WTC11 (cell line): Measurements from ENCODE around the gene TEDC2. TPM values are rescaled to one million over a fixed set of nuclear protein-coding genes. Genes with fewer than 3 reads are reported as not detected.

ENCODE experiments used
- ATAC-seq: fragments of 200-7000 bp; cut with Tn5 transposase; 2 replicates; pipeline ENCODE4 v1.10.0; 2021; ENCODE audit warnings: mild to moderate bottlenecking, moderate library complexity
- CTCF ChIA-PET: fragments of 300-600 bp; sonication (Branson Sonifier 250); formaldehyde crosslinking; loops from one replicate; lab custom pipeline; 2021; ENCODE audit warnings: antibody characterized with exemption; lab: Charles Lee
- POLR2A ChIA-PET: fragments of 350-600 bp; sonication (Branson Sonifier 250); formaldehyde crosslinking; loops from one replicate; lab custom pipeline; 2021; ENCODE audit warnings: antibody characterized with exemption; lab: Charles Lee
- DNase-seq: peaks from one replicate; pipeline ENCODE4 v3.0.0; 2021; ENCODE audit warnings: low spot score
- H3K27ac Mint-ChIP-seq: 2 replicates; pipeline ENCODE4 v1.8.0; 2021; ENCODE audit warnings: mixed read lengths
- H3K27me3 Mint-ChIP-seq: 2 replicates; pipeline ENCODE4 v1.8.0; 2021; ENCODE audit warnings: low read depth, mild to moderate bottlenecking, moderate library complexity, mixed read lengths
- H3K36me3 Mint-ChIP-seq: 2 replicates; pipeline ENCODE4 v1.8.0; 2021; ENCODE audit warnings: mixed read lengths
- H3K4me1 Mint-ChIP-seq: 2 replicates; pipeline ENCODE4 v1.8.0; 2022; ENCODE audit warnings: mixed read lengths
- H3K4me3 Mint-ChIP-seq: 2 replicates; pipeline ENCODE4 v1.8.0; 2021; ENCODE audit warnings: mild to moderate bottlenecking, moderate library complexity, mixed read lengths
- H3K9me3 Mint-ChIP-seq: 2 replicates; pipeline ENCODE4 v1.8.0; 2021; ENCODE audit warnings: mixed read lengths
- CREB1 ChIP-seq: sonication (generic); formaldehyde crosslinking; IDR thresholded peaks from 2 replicates; pipeline ENCODE4 v1.8.0; 2023; ENCODE audit warnings: mild to moderate bottlenecking, missing genetic modification reagents
- ZBTB21 ChIP-seq: sonication (generic); formaldehyde crosslinking; IDR thresholded peaks from 2 replicates; pipeline ENCODE4 v1.8.1; 2023; ENCODE audit warnings: mild to moderate bottlenecking, missing genetic modification reagents, borderline replicate concordance
- ZNF121 ChIP-seq: sonication (generic); formaldehyde crosslinking; IDR thresholded peaks from 2 replicates; pipeline ENCODE4 v1.8.0; 2023; ENCODE audit warnings: missing genetic modification reagents
- ZNF416 ChIP-seq: fragments of 250-450 bp; sonication (Bioruptor Pico); IDR thresholded peaks from 2 replicates; pipeline ENCODE4 v1.9.0; 2021; ENCODE audit warnings: mild to moderate bottlenecking, inconsistent platforms
- total RNA-seq: library from RNA; stranded (reverse); gene quantifications from 3 replicates; pipeline ENCODE4 v1.2.3, GENCODE V29; 2021
- TF ChIP-seq, protein P1 (sequence below): fragments of 250-450 bp; sonication (Bioruptor Pico); IDR thresholded peaks from 2 replicates; pipeline ENCODE4 v1.9.0; 2021; ENCODE audit warnings: mild to moderate bottlenecking
- TF ChIP-seq, protein P2 (sequence below): sonication (generic); formaldehyde crosslinking; IDR thresholded peaks from 2 replicates; pipeline ENCODE4 v1.8.0; 2022; ENCODE audit warnings: mild to moderate bottlenecking, missing genetic modification reagents
- TF ChIP-seq, protein P3 (sequence below): sonication (generic); formaldehyde crosslinking; IDR thresholded peaks from 2 replicates; pipeline ENCODE4 v1.8.1; 2023; ENCODE audit warnings: mild to moderate bottlenecking, missing genetic modification reagents, moderate library complexity
- TF ChIP-seq, protein P4 (sequence below): sonication (generic); formaldehyde crosslinking; IDR thresholded peaks from 2 replicates; pipeline ENCODE4 v1.8.0; 2022; ENCODE audit warnings: missing genetic modification reagents
- TF ChIP-seq, protein P5 (sequence below): fragments of 250-450 bp; sonication (Bioruptor Pico); IDR thresholded peaks from 2 replicates; pipeline ENCODE4 v2.1.2; 2022; ENCODE audit warnings: mild to moderate bottlenecking, moderate library complexity
- TF ChIP-seq, protein P6 (sequence below): sonication (generic); formaldehyde crosslinking; IDR thresholded peaks from 2 replicates; pipeline ENCODE4 v1.8.1; 2023; ENCODE audit warnings: mild to moderate bottlenecking, missing genetic modification reagents

TEDC2 gene
- total RNA-seq, 1 experiment from 2014 or later = 61.6 TPM

DNA sequence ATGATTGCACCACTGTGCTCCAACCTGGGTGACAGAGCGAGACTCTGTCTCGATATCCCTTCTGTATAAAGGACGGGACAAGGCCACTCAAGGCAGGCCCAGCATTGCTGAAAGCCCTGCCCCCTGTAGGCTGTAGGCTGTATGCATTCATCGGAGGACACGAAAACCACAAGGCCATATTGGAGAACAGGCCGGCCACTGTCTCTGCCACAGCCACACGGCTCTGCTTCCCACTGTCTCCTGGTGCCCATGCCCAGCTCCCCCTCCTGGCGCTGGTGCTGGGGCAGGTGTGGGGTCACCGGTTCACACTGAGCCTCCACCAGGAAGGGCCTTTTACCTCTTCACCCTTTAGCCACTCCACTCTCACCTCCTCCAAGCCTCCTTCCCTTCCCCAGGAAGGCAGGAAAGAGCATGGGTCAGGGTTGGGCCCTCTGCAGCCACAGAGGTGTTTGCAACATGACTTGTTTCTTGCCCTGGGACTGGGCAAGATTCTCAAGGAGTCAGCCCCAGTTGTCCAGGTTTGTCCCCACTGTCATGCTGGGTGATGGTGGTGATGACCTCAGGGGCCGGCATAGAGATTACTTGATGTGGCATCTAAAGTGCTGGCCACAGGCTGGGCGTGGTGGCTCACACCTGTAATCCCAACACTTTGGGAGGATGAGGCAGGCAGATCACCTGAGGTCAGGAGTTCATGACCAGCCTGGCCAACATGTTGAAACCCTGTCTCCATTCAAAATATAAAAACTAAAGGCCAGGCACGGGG, 5.9 kb downstream of the TEDC2 start:
- peak; percentile 27 for ATAC-seq
- peaks cover 20% of the 10 kb centered on the region for H3K27me3 Mint-ChIP-seq
- no peak overlapping the region for H3K4me3 Mint-ChIP-seq
- H3K36me3 Mint-ChIP-seq = peaks cover 6% of the 10 kb centered on the region; the same call in 1 of the 2 replicates
- CTCF ChIA-PET = no interaction called here
- peak; percentile 50 for DNase-seq
- TF ChIP-seq, protein P1, sequence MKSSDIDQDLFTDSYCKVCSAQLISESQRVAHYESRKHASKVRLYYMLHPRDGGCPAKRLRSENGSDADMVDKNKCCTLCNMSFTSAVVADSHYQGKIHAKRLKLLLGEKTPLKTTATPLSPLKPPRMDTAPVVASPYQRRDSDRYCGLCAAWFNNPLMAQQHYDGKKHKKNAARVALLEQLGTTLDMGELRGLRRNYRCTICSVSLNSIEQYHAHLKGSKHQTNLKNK (CRISPR knock-in tag) = no peak
- TF ChIP-seq, protein P2, sequence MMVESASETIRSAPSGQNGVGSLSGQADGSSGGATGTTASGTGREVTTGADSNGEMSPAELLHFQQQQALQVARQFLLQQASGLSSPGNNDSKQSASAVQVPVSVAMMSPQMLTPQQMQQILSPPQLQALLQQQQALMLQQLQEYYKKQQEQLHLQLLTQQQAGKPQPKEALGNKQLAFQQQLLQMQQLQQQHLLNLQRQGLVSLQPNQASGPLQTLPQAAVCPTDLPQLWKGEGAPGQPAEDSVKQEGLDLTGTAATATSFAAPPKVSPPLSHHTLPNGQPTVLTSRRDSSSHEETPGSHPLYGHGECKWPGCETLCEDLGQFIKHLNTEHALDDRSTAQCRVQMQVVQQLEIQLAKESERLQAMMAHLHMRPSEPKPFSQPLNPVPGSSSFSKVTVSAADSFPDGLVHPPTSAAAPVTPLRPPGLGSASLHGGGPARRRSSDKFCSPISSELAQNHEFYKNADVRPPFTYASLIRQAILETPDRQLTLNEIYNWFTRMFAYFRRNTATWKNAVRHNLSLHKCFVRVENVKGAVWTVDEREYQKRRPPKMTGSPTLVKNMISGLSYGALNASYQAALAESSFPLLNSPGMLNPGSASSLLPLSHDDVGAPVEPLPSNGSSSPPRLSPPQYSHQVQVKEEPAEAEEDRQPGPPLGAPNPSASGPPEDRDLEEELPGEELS (CRISPR knock-in tag) = 0 out of 2 replicates have a peak, but pooled peaks have one; percentile 25
- TF ChIP-seq, protein P3, sequence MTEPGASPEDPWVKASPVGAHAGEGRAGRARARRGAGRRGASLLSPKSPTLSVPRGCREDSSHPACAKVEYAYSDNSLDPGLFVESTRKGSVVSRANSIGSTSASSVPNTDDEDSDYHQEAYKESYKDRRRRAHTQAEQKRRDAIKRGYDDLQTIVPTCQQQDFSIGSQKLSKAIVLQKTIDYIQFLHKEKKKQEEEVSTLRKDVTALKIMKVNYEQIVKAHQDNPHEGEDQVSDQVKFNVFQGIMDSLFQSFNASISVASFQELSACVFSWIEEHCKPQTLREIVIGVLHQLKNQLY (CRISPR knock-in tag) = no peak
- TF ChIP-seq ZNF121 (CRISPR knock-in tag) = peak; percentile 56; the same call in 1 of the 2 replicates
- peak overlapping the region; percentile 57 for H3K27ac Mint-ChIP-seq
- peaks cover 14% of the 10 kb centered on the region for H3K4me1 Mint-ChIP-seq
- H3K9me3 Mint-ChIP-seq = no peaks in the 10 kb centered on the region
- POLR2A ChIA-PET = interaction anchor here (0.9 kb wide), 1 partner anchor 11 kb away, joined by 3 read pairs; no protein-coding TSS in a partner anchor

DNA sequence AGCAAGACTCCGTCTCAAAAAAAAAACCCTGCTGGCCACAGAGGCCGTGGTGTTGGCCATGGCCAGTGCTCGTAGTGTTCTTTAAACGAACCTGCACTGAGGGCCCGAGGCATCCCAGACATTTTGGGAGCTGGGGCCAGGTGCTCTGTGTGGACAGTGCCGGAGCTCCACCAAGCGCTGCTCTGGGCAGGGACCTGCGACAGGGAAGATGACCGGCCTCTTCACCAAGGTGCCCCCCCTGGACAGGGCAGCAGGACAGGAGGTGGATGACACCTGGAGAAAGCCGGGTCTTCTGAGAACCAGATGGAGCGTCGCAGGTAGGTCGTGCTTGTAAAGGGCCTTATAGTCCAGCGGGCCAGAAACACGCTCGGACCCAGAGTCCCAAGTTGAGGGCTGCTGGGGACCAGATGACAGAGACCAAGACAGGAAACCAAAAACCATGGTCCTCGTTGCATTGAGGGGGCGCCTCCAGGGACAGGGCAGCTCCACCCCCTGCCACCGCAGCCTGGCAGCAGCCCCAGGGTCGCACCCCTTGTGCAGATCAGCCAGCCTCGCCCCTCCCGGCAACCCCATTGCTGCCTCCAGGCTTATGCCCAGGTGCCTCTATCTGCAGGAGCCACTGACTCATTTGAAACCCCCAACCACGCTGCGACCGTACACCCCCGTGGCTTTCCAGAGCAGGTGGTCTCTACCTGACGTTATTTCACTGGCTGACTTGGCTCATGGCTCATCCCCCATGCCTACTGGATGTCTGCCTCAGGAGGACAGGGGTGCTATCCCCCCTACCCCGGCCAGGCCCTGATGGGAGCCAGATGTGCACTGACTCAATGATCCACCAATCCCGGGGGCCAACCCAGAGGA, 7.0 kb downstream of the TEDC2 start:
- ATAC-seq (no peak), DNase-seq (no peak)
- CTCF ChIA-PET = interaction anchor here (1.0 to 5.9 kb wide), 5 partner anchors 26 to 215 kb away, joined by 3 to 53 read pairs (median 6); partner anchors contain the start of genes ATP6V0C, CCNF and ECI1
- TF ChIP-seq, protein P4, sequence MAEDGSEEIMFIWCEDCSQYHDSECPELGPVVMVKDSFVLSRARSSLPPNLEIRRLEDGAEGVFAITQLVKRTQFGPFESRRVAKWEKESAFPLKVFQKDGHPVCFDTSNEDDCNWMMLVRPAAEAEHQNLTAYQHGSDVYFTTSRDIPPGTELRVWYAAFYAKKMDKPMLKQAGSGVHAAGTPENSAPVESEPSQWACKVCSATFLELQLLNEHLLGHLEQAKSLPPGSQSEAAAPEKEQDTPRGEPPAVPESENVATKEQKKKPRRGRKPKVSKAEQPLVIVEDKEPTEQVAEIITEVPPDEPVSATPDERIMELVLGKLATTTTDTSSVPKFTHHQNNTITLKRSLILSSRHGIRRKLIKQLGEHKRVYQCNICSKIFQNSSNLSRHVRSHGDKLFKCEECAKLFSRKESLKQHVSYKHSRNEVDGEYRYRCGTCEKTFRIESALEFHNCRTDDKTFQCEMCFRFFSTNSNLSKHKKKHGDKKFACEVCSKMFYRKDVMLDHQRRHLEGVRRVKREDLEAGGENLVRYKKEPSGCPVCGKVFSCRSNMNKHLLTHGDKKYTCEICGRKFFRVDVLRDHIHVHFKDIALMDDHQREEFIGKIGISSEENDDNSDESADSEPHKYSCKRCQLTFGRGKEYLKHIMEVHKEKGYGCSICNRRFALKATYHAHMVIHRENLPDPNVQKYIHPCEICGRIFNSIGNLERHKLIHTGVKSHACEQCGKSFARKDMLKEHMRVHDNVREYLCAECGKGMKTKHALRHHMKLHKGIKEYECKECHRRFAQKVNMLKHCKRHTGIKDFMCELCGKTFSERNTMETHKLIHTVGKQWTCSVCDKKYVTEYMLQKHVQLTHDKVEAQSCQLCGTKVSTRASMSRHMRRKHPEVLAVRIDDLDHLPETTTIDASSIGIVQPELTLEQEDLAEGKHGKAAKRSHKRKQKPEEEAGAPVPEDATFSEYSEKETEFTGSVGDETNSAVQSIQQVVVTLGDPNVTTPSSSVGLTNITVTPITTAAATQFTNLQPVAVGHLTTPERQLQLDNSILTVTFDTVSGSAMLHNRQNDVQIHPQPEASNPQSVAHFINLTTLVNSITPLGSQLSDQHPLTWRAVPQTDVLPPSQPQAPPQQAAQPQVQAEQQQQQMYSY (CRISPR knock-in tag) = no peak
- no peak for TF ChIP-seq CREB1
- TF ChIP-seq, protein P5, sequence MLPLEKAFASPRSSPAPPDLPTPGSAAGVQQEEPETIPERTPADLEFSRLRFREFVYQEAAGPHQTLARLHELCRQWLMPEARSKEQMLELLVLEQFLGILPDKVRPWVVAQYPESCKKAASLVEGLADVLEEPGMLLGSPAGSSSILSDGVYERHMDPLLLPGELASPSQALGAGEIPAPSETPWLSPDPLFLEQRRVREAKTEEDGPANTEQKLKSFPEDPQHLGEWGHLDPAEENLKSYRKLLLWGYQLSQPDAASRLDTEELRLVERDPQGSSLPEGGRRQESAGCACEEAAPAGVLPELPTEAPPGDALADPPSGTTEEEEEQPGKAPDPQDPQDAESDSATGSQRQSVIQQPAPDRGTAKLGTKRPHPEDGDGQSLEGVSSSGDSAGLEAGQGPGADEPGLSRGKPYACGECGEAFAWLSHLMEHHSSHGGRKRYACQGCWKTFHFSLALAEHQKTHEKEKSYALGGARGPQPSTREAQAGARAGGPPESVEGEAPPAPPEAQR (CRISPR knock-in tag) = no peak
- no peak for TF ChIP-seq ZNF416 (CRISPR knock-in tag)
- 0 out of 2 replicates have a peak, but pooled peaks have one; percentile 18 for TF ChIP-seq ZBTB21 (CRISPR knock-in tag)
- TF ChIP-seq, protein P6, sequence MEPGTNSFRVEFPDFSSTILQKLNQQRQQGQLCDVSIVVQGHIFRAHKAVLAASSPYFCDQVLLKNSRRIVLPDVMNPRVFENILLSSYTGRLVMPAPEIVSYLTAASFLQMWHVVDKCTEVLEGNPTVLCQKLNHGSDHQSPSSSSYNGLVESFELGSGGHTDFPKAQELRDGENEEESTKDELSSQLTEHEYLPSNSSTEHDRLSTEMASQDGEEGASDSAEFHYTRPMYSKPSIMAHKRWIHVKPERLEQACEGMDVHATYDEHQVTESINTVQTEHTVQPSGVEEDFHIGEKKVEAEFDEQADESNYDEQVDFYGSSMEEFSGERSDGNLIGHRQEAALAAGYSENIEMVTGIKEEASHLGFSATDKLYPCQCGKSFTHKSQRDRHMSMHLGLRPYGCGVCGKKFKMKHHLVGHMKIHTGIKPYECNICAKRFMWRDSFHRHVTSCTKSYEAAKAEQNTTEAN (CRISPR knock-in tag) = 0 out of 2 replicates have a peak, but pooled peaks have one; percentile 14
- TF ChIP-seq, all 79 proteins: peak for 2
- Mint-ChIP-seq H3K36me3 (peaks cover 6% of the 10 kb centered on the region; the same call in 1 of the 2 replicates), H3K27me3 (peaks cover 22% of the 10 kb centered on the region), H3K27ac (no peak overlapping the region), H3K4me1 (peaks cover 14% of the 10 kb centered on the region), H3K4me3 (peak overlapping the region; percentile 49), H3K9me3 (no peaks in the 10 kb centered on the region)
- POLR2A ChIA-PET = interaction anchor here (0.9 kb wide), 1 partner anchor 12 kb away, joined by 3 read pairs; no protein-coding TSS in a partner anchor
